Suppressor macrophage treated with lipopolysaccharide for 1 hour (primary cell): ENCODE measurements around the gene MARCO.
A peak's percentile ranks its signal among the peaks of the same experiment; 100 is the strongest.

Experiments
- DNase-seq, 3 donors: peaks; one replicate each; pipeline ENCODE4 v3.0.0-alpha.2; 2020 to 2022

Gene MARCO

GRCh38 chr2:118942031-118942430 is at the start of gene MARCO:
TSS of gene MARCO (plus strand) at chr2:118942194. CDS start at chr2:118942301, 107 bp downstream.
- DNase-seq: peak; percentile 33 to 38 (median 38)

GRCh38 chr2:118893100-118893499 is 48.9 kb upstream of the MARCO start:
- no peak for DNase-seq

- peak; percentile 60 to 90 (median 88) for DNase-seq
Measured at GRCh38 chr2:118902266-118903028, 39.5 kb upstream of the MARCO start.

GRCh38 chr2:118903029-118903351 is 39.0 kb upstream of the MARCO start:
- DNase-seq: no peak

- peak; percentile 68 to 70 (median 69) for DNase-seq
Measured at GRCh38 chr2:118903551-118904479, 38.2 kb upstream of the MARCO start.

GRCh38 chr2:118905206-118905605 is 36.8 kb upstream of the MARCO start:
- no peak for DNase-seq

GRCh38 chr2:118906186-118906585 is 35.8 kb upstream of the MARCO start:
- no peak for DNase-seq

- no peak for DNase-seq
Measured at GRCh38 chr2:118907759-118908158, 34.2 kb upstream of the MARCO start.

- no peak for DNase-seq
Measured at GRCh38 chr2:118909191-118909590, 32.8 kb upstream of the MARCO start.

GRCh38 chr2:118911166-118911856 is 30.7 kb upstream of the MARCO start:
- DNase-seq: peak; percentile 42 to 67 (median 65)

- DNase-seq: no peak
Measured at GRCh38 chr2:118911936-118912335, 30.1 kb upstream of the MARCO start.

GRCh38 chr2:118913131-118913802 is 28.7 kb upstream of the MARCO start:
- peak in 1 of 3 donors; percentile 66 for DNase-seq

GRCh38 chr2:118913803-118914645 is 28.0 kb upstream of the MARCO start:
- peak; percentile 92 to 100 (median 97) for DNase-seq

- peak in 1 of 3 donors; percentile 64 for DNase-seq
Measured at GRCh38 chr2:118914721-118915453, 27.1 kb upstream of the MARCO start.

- peak; percentile 29 to 50 (median 37) for DNase-seq
Measured at GRCh38 chr2:118918017-118918416, 24.0 kb upstream of the MARCO start.

GRCh38 chr2:118921646-118922045 is 20.3 kb upstream of the MARCO start:
- DNase-seq: no peak

GRCh38 chr2:118922254-118922653 is 19.7 kb upstream of the MARCO start:
- no peak for DNase-seq

GRCh38 chr2:118923371-118923770 is 18.6 kb upstream of the MARCO start:
- no peak for DNase-seq

- DNase-seq: peak; percentile 56 to 79 (median 65)
Measured at GRCh38 chr2:118925476-118925875, 16.5 kb upstream of the MARCO start.

GRCh38 chr2:118925981-118926380 is 16.0 kb upstream of the MARCO start:
- peak; percentile 71 to 94 (median 88) for DNase-seq

- peak; percentile 69 to 79 (median 74) for DNase-seq
Measured at GRCh38 chr2:118929059-118929458, 12.9 kb upstream of the MARCO start.
